ENCODE data around the gene NTNG1. TPM values are rescaled to one million over a fixed set of nuclear protein-coding genes. Genes with fewer than 3 reads are reported as not detected.

Gene NTNG1
- total and polyA plus RNA-seq, 2 of the 8 experiments (the other 6 are each of a cell fraction or from before 2014, with no cell fraction given) = 1.2 to 4.1 TPM

GRCh38 chr1:107459204-107459904 is 318.5 kb downstream of the NTNG1 start:
- Histone ChIP-seq H3K23ac (ENCODE audit: insufficient read length) (no peak overlapping the region), H2BK5ac (ENCODE audit: low read depth, low read length) (no peak overlapping the region), H3K23me2 (ENCODE audit: low read depth, low read length) (no peaks in the 10 kb centered on the region), H2BK20ac (ENCODE audit: low read length) (no peak overlapping the region), H3K27ac (ENCODE audit: low read depth, low read length) (no peak overlapping the region), H3K4me1 (replicated peaks in 1 of 4; ENCODE audit: control insufficient read depth in 3 of 4, insufficient read depth in 4 of 4, low read length in 3 of 4) (no peaks in the 10 kb centered on the region), H4K20me1 (replicated peaks in 1 of 2; ENCODE audit: control insufficient read depth in 1 of 2, insufficient read depth in 2 of 2, low read length in 2 of 2) (no peaks in the 10 kb centered on the region), H2BK12ac (ENCODE audit: low read depth, low read length) (no peak overlapping the region), H3K79me2 (ENCODE audit: control insufficient read depth in 1 of 2, insufficient read depth in 2 of 2, low read length in 2 of 2) (no peaks in the 10 kb centered on the region), H2AK5ac (ENCODE audit: low read depth, low read length) (no peak overlapping the region), H3K4ac (replicated peaks; ENCODE audit: insufficient read length, low read depth, low read length) (no peak overlapping the region), H3K27me3 (replicated peaks in 1 of 4; ENCODE audit: control insufficient read depth in 3 of 4, extremely low read depth in 1 of 4, insufficient read depth in 3 of 4, low read length in 3 of 4) (peaks cover 0 to 1% (median 0%) of the 10 kb centered on the region in 4 experiments; a peak in 2 of 7 replicates), H4K5ac (ENCODE audit: insufficient read length, low read depth, low read length) (no peak overlapping the region), H3K9ac (replicated peaks in 1 of 4; ENCODE audit: extremely low read depth in 1 of 4, low read depth in 3 of 4, low read length in 3 of 4) (no peak overlapping the region), H3K9me3 (ENCODE audit: insufficient read depth in 2 of 2, low read depth in 1 of 2, low read length in 1 of 2) (no peaks in the 10 kb centered on the region), H2BK120ac (replicated peaks; ENCODE audit: low read depth, low read length) (no peak overlapping the region), H3K56ac (replicated peaks; ENCODE audit: insufficient read length, low read depth, low read length) (no peak overlapping the region), H3K4me3 (ENCODE audit: extremely low read depth in 1 of 4, insufficient read depth in 2 of 4, low read depth in 3 of 4, low read length in 4 of 4) (no peak overlapping the region), H3K4me2 (ENCODE audit: insufficient read depth in 1 of 2, low read depth in 2 of 2, low read length in 2 of 2) (no peak overlapping the region), H3K79me1 (ENCODE audit: low read depth, low read length) (no peaks in the 10 kb centered on the region), H2AFZ (ENCODE audit: low read length) (no peak overlapping the region), H4K8ac (ENCODE audit: extremely low read depth, insufficient read depth, low read length) (no peak overlapping the region), H3K14ac (ENCODE audit: insufficient read length) (no peak overlapping the region), H3K36me3 (ENCODE audit: control insufficient read depth in 2 of 4, insufficient read depth in 4 of 4, low read length in 3 of 4) (no peaks in the 10 kb centered on the region), H4K91ac (replicated peaks; ENCODE audit: insufficient read length, low read length) (no peak overlapping the region), H3K18ac (ENCODE audit: extremely low read depth, low read length) (no peak overlapping the region), H2BK15ac (ENCODE audit: low read length) (no peak overlapping the region)
- CTCF ChIA-PET (ENCODE audit: partially characterized antibody) = interaction anchor here (1.0 to 2.3 kb wide), 6 partner anchors 13 to 192 kb away, joined by 3 to 6 read pairs (median 4); no protein-coding TSS in a partner anchor
- POLR2A ChIA-PET (ENCODE audit: partially characterized antibody) = interaction anchor here (0.8 kb wide), 1 partner anchor 15 kb away, joined by 3 read pairs; no protein-coding TSS in a partner anchor
- WGBS, 2 experiments (ENCODE audit: extremely low coverage in 1 of 2, insufficient coverage in 1 of 2, insufficient read length in 1 of 2, insufficient replicate concordance in 2 of 2, low coverage in 1 of 2, low lambda C conversion rate in 2 of 2, missing lambda C conversion rate in 1 of 2) = 77% methylated on average over 4 of the region's 4 CpGs; no CpG with 5 or more reads in 1 of the 2 experiments
- TF ChIP-seq NRF1 (IDR thresholded peaks at IDR 0.05; ENCODE audit: low read depth, low read length) = no peak
- no peak for TF ChIP-seq CTCF (IDR thresholded peaks at IDR 0.05; ENCODE audit: control extremely low read depth in 1 of 3, insufficient read depth in 1 of 3, low read depth in 1 of 3, low read length in 3 of 3)
- no peak for TF ChIP-seq KDM1A (IDR thresholded peaks at IDR 0.05; ENCODE audit: borderline replicate concordance, low read length)
- TF ChIP-seq EZH2 (IDR thresholded peaks at IDR 0.05; ENCODE audit: low read depth, low read length, severe bottlenecking) = no peak
- no peak for TF ChIP-seq PHF8 (conservative IDR thresholded peaks at IDR 0.05; ENCODE audit: low read depth, low read length)
- FAIRE-seq (no peak), DNase-seq (ENCODE audit: low read depth in 1 of 2, low spot score in 2 of 2) (no peak)
